GM13977 (cell line): ENCODE results near the gene PLCXD3.

Experiments
- DNase-seq: peaks from one replicate; pipeline ENCODE4 v3.0.0; 2012; ENCODE audit warnings: low spot score
- in situ Hi-C: fragments of 300-500 bp; cut with MboI; formaldehyde crosslinking; loops from one replicate; pipeline ENCODE4 v1.12.0; 2022; ENCODE audit warnings: low sequenced_read_pairs, low pct_unique_long_range_greater_than_20kb, mixed read lengths, inconsistent platforms; ENCODE audit not compliant: unreplicated experiment
- TF ChIP-seq, protein P1 (sequence below): IDR thresholded peaks from 2 replicates; pipeline ENCODE4 v1.5.1; 2012; ENCODE audit warnings: mild to moderate bottlenecking, control low read depth; ENCODE audit not compliant: insufficient read depth; ENCODE audit errors: extremely low read depth, missing control alignments

PLCXD3 gene

DNA sequence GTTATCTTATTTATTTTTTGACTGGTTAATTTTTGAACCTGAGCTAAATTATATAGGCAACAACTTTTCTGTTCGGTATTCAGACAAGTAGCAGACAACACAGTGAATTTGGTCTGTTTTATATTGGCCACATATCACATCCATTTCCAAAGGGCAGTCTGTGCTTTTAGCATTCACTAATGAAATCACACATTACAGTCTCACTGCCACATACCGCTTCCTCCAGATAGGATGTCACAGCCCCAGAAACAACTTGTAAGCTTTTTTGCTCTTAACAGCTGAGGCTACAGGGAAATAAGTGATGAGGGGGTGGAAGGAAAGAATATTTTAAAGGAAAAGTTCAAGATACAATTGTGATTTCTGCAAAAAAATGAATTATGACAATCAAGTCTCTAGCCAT, 140.6 kb downstream of the PLCXD3 start:
- in situ Hi-C loops: no loop called here
- DNase-seq: no peak

DNA sequence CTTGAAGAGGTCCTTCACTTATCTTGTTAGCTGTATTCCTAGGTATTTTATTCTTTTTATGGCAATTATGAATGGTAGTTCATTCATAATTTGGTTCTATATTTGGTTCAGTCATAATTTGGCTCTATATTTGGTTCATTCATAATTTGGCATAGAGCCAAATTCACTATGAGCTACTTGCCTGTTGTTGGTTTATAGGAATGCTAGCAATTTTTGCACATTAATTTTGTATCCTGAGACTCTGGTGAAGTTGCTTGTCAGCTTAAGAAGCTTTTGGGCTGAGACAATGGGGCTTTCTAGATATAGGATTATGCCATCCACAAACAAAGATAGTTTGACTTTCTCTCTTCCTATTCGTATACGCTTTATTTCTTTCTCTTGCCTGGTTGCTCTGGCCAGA, 142.2 kb downstream of the PLCXD3 start:
- in situ Hi-C loops: no loop called here
- TF ChIP-seq, protein P1, sequence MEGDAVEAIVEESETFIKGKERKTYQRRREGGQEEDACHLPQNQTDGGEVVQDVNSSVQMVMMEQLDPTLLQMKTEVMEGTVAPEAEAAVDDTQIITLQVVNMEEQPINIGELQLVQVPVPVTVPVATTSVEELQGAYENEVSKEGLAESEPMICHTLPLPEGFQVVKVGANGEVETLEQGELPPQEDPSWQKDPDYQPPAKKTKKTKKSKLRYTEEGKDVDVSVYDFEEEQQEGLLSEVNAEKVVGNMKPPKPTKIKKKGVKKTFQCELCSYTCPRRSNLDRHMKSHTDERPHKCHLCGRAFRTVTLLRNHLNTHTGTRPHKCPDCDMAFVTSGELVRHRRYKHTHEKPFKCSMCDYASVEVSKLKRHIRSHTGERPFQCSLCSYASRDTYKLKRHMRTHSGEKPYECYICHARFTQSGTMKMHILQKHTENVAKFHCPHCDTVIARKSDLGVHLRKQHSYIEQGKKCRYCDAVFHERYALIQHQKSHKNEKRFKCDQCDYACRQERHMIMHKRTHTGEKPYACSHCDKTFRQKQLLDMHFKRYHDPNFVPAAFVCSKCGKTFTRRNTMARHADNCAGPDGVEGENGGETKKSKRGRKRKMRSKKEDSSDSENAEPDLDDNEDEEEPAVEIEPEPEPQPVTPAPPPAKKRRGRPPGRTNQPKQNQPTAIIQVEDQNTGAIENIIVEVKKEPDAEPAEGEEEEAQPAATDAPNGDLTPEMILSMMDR: no peak
- DNase-seq: no peak

More for the DNA sequence above, 140.6 kb downstream of the PLCXD3 start:
- TF ChIP-seq, protein P1: no peak

DNA sequence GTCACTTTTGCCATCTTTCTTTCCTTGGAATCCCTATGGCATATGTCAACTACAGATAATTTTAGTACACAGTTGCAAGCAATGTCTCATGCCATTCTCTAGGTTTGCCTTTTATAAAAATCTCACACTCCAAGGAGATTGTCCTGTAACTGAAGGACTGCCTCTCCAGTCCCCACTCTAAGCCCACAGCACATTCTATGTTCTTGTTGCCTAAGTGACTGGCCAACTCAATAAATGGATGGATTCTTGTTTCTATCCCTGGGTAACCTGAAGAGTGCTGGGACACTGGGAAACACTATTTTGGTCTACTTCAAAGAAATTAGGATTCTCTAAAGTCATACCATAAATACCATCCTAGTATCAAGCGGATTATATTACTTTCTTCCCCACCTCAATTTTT, 145.0 kb downstream of the PLCXD3 start:
- no peak for DNase-seq
- in situ Hi-C loops: no loop called here
- TF ChIP-seq, protein P1: no peak

DNA sequence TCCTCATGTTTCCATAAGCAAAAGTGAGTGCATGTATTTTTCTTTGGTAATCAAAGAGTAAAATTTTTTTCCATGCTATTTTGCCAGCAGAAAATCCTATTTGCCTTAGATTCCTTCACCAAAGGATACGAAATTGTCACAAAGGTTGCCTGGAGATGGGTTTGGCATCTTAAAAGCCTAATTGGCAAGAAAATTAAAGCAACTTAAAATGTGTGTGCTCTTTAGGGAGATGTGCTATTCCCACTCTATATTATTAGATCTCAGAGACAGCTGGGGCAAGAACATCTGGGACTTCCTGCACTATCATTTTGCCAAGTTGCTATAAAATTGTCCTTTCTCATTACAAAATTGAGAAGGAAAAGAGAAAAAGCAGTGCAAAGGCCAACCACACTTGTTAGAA, 146.1 kb downstream of the PLCXD3 start:
- in situ Hi-C loops: no loop called here
- TF ChIP-seq, protein P1: no peak
- no peak for DNase-seq

DNA sequence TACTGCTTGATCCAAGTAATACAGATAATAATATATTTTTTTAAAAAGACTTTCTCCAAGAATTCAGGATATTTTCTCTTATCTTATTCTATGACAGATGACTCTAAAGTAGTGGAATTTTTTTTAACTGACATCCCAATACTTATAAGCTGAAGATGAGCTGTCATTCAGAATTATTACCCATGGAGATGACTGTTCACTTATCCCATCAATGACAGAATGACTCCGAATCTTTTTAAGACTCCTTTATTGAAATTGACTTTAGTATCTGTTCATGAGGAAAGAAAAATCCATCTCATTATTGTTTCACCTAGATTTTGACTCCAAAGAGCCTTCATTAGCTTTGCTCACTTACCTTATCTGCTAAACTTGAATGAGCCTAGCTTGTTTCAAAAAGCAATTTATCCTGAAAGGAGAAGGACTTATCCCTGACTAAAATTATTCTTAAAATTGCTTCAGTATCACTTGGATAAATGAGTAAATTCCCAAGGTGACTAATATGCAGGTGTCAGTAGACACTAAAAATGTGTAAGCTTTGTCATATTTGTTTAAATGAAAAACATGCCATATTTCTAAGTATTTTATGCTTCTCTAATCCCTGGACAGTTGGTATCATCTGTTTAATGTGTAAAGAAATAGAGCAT, 146.9 kb downstream of the PLCXD3 start:
- no peak for DNase-seq
- in situ Hi-C loops: no loop called here
- TF ChIP-seq, protein P1: no peak

DNA sequence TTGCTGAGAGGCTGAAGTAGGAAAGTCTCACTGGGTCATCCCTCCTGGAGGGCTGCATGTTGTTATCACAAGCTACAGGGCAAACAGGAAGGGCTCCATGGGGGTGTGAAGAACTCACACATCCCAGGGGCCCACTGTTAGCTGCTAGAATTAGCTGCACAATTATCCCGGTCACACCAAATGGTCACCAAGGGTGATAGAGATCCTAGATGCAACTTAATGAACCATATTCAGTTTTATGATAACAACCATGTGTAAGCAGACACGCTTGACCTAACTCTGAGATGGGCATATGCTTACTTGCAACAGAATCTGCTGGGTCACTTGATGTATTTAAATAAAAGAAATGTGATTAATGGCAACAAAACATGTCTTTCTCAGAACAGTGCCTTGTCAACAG, 153.6 kb downstream of the PLCXD3 start:
- DNase-seq: no peak
- TF ChIP-seq, protein P1: no peak
- in situ Hi-C loops: no loop called here
